GM18870 (cell line): ENCODE measurements around the gene PTPRM.

ENCODE experiments used
- ATAC-seq: cut with Tn5 transposase; IDR thresholded peaks from one replicate; pipeline ENCODE4 v1.9.1; 2021; ENCODE audit warnings: moderate library complexity; ENCODE audit not compliant: unreplicated experiment

PTPRM gene

DNA sequence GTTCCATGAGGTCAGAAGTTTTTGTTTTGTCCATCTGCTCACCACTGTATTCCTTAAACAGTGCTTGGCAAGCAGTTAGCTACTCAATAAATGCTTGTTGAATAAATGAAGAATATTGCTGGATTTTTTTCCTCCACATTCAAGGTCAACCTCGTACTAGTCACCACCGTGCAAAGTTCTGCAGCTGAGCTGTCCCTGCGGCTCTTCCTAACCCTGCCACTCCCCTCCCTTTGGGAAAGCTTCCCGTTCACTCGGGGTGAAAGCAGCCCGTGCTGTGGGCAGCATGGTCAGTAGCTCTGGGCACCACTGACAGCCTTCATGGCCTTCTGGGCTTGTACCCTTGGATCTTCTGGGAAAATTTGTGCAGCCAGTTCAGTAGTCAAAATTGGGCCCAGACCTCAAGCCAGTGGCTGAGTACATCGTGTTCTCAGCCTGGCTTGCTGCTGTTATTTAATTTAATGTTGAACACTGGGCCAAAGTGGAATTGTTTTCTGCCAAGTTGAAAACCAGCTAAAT, 572.8 kb downstream of the PTPRM start:
- no peak for ATAC-seq

- ATAC-seq: no peak
These were observed 573.9 kb downstream of the PTPRM start for GRCh38 chr18:8140841-8141501.

DNA sequence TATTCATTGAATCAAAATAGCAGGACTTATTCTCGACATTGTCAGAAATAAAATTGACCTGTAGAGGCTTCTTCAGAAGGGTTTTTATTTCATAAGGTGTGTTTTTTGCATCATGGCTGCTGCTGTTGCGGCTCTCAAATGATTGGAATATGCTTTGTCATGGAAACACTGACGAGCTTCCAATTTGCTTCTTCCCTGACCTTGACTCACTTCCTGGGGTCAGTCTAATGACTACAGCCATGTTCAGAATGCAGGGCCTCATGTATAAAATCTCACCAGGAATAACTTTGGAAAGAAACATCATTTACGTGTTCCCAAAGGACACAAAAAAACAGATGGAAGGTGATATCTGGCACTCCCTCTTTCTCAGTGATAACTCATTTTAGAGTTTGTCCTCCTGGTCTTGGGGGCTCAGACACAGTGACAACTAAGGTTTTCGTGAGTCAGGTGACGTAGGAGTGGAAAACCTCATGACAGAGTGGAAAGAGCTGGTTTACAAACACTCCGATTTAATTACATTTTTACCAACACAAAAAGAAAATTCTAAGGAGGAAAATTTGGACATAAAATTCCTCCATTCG, 575.1 kb downstream of the PTPRM start:
- no peak for ATAC-seq

DNA sequence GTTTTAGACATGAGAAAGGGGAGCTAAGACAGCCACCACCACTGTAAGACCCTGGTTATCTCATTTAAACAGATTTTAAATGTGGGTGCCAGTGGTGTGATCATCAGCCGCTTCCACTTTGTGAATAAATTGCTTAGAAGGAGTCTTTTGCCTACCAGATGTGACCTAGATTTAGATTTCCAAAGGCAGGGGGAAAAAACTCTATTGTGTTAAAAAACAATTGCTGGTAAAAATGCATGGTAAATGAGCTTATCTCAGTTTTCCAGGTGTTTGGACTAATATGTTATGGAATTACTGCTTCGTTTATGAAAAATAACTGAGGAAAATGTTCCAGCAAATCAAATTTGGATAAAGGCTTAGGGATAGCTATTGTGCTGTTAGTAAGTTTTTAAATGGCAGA, 575.8 kb downstream of the PTPRM start:
- ATAC-seq: no peak

DNA sequence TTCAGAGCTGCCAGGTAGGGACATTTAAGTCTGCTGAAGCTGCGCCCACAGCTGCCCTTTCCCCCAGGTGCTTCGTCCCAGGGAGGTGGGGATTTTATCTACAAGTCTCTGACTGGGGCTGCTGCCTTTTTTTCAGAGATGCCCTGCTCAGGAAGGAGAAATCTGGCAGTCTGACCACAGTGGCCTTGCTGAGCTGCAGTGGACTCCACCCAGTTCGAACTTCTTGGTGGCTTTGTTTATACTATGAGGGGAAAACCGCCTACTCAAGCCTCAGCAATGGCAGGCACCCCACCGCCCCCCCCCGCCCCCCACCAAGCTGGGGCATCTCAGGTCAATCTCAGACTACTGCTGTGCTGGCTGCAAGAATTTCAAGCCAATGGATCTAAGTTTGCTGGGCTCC, 584.1 kb downstream of the PTPRM start:
- ATAC-seq: no peak

DNA sequence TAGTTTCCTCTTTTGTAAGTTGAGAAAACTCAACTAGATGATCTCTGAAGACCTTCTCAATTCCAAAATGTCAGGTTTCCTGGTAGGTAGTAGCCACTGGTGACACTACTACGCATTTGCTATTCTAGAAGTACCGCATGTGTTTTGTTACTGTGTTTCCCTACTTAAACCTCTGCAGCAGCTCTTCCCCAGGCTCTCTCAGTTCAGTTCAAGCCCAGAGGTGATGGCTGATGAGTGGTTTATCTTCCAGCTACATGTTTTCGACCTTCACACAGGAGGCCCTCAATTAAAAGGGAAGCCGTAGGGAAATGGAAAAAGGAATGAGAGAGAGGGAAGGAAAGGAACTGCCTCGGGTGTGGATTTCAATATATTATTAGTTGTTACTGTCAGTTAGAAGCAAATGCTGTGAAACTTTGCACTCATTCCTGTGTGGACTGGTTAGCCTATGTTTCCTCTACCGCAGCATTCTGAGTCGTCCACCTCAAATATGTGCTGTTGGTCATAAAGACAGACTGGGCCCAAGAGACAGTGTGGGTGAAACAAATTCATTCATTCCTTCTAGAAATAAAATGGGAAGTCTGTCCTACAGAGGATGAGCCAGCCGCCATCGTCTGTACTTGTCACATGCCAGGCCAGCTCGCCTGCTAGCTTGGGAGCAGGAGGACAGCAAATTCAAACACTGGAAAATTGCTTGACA, 586.9 kb downstream of the PTPRM start:
- no peak for ATAC-seq

DNA sequence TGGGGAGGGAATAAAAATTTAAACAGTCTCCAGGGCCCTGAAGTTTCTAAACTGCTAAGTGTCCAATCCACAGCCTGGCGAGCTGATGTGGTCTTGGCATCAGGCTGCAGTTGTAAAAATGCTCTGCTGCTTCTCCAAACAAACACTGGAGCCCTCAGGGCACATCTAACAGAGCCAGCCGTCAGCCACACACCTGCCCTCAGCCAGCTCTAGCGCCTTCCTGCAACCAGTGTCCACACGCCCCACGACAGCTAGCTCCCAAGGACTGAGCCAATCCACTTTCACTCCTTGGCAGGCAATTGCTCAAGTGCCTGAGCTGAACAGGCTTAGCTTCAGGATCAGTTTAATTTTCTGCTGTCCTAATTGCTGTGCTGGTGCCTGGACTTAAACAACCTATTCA, 595.7 kb downstream of the PTPRM start:
- ATAC-seq: no peak

GRCh38 chr18:8163286-8163959, 596.3 kb downstream of the PTPRM start:
- no peak for ATAC-seq

DNA sequence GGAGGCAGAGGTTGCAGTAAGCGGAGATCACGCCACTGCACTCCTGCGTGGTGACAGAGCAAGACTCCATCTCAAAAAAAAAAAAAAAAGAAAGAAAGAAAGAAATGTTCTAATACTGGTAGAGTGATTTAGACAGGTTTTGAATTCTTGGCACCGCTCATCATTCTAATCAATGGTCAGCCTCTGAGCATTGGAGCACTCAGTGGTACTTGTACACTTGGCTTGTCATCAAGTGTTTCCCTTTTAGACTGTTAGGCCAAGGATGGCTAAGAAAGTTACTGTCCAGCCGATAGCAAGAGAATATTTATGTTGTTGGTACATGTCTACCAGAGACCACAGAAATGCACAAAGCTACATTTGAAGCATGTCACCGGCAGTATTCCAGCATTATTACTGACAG, 598.0 kb downstream of the PTPRM start:
- no peak for ATAC-seq

- ATAC-seq: no peak
These were observed 599.9 kb downstream of the PTPRM start for GRCh38 chr18:8167026-8167425.

- ATAC-seq: no peak
These were observed 600.6 kb downstream of the PTPRM start for GRCh38 chr18:8167673-8168072.

GRCh38 chr18:8169722-8170121, 602.6 kb downstream of the PTPRM start:
- no peak for ATAC-seq

DNA sequence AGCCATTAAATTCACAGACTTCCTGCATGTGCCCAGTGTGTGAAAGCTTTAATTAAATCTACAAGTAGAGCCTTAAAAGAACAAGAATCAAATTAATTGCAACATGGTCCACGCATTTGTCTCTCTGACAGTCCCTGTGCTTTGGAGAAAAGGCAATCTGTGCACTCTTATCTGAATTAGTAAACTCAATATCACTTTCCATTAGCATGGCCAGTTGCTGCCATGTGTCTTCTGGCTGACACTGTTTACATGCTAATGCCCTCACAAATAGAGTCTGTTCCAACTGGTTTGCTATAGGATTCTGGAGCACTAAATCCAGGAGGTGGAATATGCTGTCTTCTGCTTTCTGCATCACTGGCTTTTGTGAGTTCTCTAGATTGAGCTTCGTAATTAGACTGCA, 607.7 kb downstream of the PTPRM start:
- no peak for ATAC-seq

- no peak for ATAC-seq
These were observed 608.5 kb downstream of the PTPRM start for GRCh38 chr18:8175501-8176061.

GRCh38 chr18:8176109-8176508, 609.0 kb downstream of the PTPRM start:
- ATAC-seq: no peak

- ATAC-seq: no peak
These were observed 609.4 kb downstream of the PTPRM start for GRCh38 chr18:8176554-8176953.

DNA sequence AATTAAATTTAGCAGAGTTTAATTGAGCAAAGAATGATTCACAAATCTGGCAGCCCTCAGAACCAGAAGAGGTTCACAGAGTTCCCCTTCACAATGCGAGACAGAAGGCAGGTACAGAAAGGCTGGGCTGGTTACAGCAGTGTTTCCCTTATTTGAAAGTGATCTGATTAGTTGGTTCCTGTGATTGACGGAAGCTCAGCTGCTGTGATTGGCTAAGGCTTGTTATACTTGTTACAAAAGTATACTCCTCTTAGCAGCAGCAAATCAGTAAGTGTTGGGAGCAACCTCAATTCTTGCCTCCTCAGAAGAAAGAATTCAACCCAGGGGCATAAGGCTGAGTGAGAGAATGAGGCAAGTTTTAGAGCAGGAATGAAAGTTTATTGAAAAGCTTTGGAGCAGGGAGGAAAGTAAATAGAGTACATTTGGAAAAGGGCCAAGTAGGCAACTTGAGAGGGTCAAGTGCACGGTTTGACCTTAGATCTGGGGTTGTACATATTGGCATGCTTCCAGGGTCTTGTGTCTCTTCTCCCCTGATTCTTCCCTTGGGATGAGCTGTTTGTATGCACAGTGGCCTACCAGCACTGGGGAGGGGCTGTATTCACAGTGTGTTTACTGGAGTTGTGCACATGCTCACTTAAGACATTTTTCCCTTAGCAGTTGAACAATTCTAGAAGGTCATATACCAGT, 610.4 kb downstream of the PTPRM start:
- no peak for ATAC-seq

DNA sequence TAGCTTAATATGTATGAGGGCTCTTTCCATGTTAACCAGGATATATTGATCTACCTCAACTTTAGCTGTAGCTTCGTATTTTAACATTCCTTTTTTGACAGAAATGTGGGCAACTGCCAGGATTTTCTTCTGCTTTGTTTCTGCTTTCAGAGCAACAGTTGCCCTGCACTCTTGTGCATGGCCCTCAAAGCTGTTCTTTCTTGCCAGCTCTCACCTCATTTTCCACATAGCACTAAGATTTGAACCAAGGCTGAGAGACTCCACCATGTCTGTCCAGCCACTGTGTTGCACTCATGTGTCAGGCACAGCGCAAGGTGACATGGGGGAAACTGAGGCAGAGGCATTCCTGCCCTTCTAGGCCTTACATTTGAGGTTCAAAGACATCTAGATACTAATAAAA, 619.3 kb downstream of the PTPRM start:
- ATAC-seq: no peak

DNA sequence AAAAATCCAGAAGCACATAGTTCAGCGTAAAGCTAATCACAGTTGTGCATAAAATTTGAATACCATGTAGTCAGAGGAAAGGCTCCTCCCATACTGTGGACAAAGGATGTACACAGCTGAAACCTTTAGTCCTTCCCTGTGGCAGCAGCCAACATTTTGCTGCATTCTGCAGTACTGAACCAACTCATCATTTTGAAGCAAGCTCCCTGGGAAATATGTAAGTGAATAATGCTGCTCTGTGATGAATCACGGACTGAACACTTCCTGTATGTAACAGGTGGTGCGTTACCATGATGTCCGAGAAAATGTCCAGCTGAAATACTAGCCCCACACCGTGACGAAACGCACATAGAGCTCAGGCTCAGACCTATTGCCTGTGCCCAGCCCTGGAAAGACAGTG, 621.1 kb downstream of the PTPRM start:
- ATAC-seq: no peak

DNA sequence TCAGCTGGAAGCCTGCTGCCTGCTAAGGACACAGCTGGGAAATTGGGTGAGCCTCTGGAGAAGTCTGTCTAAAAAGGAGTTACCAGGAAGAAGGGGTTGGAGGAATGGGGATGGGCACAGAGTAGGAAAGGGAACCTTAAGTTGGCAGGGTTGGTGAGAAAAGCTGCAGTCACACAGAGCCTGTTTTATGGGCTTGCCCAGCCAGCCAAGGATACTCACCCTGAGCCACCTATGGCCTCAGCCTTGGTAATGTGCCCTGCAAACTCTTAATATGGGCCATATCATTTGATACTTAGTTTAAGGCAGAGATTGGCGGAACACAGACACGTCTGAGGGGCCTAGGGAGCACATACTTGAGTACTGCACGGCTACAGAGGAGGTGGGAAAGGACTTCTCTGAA, 623.9 kb downstream of the PTPRM start:
- ATAC-seq: no peak

DNA sequence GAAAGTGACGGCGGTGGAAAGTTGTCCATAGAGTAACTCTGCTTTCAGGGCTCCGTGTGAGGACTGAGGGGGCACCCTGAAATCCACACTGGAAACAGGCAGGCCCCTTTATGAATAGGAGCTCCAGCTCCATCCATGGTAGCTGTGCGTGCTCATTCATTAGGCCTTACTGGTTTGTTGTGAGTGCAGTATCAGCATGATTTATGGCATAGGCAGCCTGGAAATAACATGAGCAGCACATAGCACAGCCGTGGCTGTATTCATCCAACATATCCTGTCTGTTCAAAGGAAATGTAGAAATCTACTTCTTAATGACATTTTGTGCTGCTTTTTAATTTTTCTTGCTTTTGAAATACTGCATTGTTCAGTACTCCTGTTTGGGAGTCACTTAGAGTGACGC, 627.3 kb downstream of the PTPRM start:
- no peak for ATAC-seq
